Left kidney (tissue), 2 donors: ENCODE measurements around the gene RPL14. TPM values are rescaled to one million over a fixed set of nuclear protein-coding genes. Genes with fewer than 3 reads are reported as not detected.

Experiments
- DNase-seq: peaks from one replicate; pipeline ENCODE4 v3.0.0-alpha.2; 2013
- polyA plus RNA-seq: library from polyadenylated mRNA; unstranded; fragments of 120-200 nt; gene quantifications from one replicate; pipeline ENCODE4 v1.2.1, GENCODE V29; 2013; ENCODE audit not compliant: insufficient read length

RPL14 gene
- polyA plus RNA-seq, 1 donor = 1,491 TPM

GRCh38 chr3:40518067-40518466, 60.9 kb downstream of the RPL14 start:
- DNase-seq = no peak

Other genes with a start within 250 kb of the RPL14 start
- gene EIF1B, start 147.6 kb upstream of the RPL14 start, polyA plus RNA-seq = 124 TPM
- gene ENTPD3, start 70.2 kb upstream of the RPL14 start, polyA plus RNA-seq = 2.9 TPM
- 7.8 TPM for gene ZNF619, start 19.8 kb downstream of the RPL14 start, polyA plus RNA-seq
- 13.0 TPM for gene ZNF620, start 48.7 kb downstream of the RPL14 start, polyA plus RNA-seq
- 38.0 TPM for gene ZNF621, start 67.6 kb downstream of the RPL14 start, polyA plus RNA-seq